Activated CD4-positive, alpha-beta T cell treated with anti-CD3 and anti-CD28 coated beads, Interleukin-2, amount 10 ng/mL, durations not matched to agents 7 days and 5 days (primary cell): Measurements from ENCODE around the gene ZNF678. TPM values are rescaled to one million over a fixed set of nuclear protein-coding genes. Genes with fewer than 3 reads are reported as not detected.
"Not testable (repeated sequence)": the region's sequence is repeated elsewhere in the genome, so short reads cannot be mapped to it uniquely, and the experiment has no call there.

Experiments
- CTCF ChIA-PET: fragments of 350-600 bp; sonication (Branson Sonifier 250); formaldehyde crosslinking; loops from one replicate; lab custom pipeline; 2021; ENCODE audit warnings: antibody characterized with exemption; lab: Charles Lee
- POLR2A ChIA-PET: fragments of 350-600 bp; sonication (Branson Sonifier 250); formaldehyde crosslinking; loops from one replicate; lab custom pipeline; 2021; ENCODE audit warnings: antibody characterized with exemption; lab: Charles Lee
- DNase-seq: peaks from one replicate; pipeline ENCODE4 v3.0.0-alpha.2; 2020
- H3K27ac Mint-ChIP-seq: one replicate; pipeline ENCODE4 v1.8.0; 2021; ENCODE audit warnings: mild to moderate bottlenecking, moderate library complexity, mixed read lengths
- H3K27me3 Mint-ChIP-seq: one replicate; pipeline ENCODE4 v1.8.0; 2021; ENCODE audit warnings: mixed read lengths
- H3K36me3 Mint-ChIP-seq: one replicate; pipeline ENCODE4 v1.8.0; 2021; ENCODE audit warnings: low read depth, mixed read lengths
- H3K4me1 Mint-ChIP-seq: one replicate; pipeline ENCODE4 v1.8.0; 2021; ENCODE audit warnings: mixed read lengths
- H3K4me3 Mint-ChIP-seq: one replicate; pipeline ENCODE4 v1.8.0; 2021; ENCODE audit warnings: mild to moderate bottlenecking, moderate library complexity, mixed read lengths
- H3K9me3 Mint-ChIP-seq: one replicate; pipeline ENCODE4 v1.8.0; 2021; ENCODE audit warnings: mixed read lengths
- total RNA-seq, 2 experiments: library from RNA; stranded (reverse); gene quantifications; one replicate each; pipeline ENCODE4 v1.2.3, GENCODE V29; 2021

The ZNF678 gene
- total RNA-seq, 2 experiments from 2014 or later: 4.2 to 4.5 TPM

DNA sequence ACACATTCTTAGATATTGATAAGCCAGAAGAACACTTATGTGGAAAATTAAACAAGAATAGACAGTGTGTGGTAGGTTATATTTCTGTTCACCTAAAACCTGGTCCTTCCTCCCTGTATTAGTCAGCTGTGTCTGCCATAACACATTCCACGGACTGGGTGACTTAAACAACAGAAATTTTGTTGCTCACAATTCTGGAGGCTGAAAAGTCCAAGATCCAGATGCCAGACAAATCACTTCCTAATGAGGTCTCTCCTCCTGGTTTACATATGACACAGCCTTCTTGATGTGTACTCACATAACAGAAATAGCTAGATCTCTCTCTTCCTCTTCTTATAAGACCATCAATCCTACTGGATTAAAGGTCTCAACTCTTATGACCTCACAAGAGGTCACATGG, 146.1 kb downstream of the ZNF678 start:
- H3K4me3 Mint-ChIP-seq: no peak overlapping the region
- peaks cover 11% of the 10 kb centered on the region for H3K4me1 Mint-ChIP-seq
- ChIA-PET POLR2A (no interaction called here), CTCF (no interaction called here)
- peaks cover 6% of the 10 kb centered on the region for H3K36me3 Mint-ChIP-seq
- no peak for DNase-seq
- H3K27me3 Mint-ChIP-seq: no peaks in the 10 kb centered on the region
- H3K9me3 Mint-ChIP-seq: peaks cover 38% of the 10 kb centered on the region
- no peak overlapping the region for H3K27ac Mint-ChIP-seq

DNA sequence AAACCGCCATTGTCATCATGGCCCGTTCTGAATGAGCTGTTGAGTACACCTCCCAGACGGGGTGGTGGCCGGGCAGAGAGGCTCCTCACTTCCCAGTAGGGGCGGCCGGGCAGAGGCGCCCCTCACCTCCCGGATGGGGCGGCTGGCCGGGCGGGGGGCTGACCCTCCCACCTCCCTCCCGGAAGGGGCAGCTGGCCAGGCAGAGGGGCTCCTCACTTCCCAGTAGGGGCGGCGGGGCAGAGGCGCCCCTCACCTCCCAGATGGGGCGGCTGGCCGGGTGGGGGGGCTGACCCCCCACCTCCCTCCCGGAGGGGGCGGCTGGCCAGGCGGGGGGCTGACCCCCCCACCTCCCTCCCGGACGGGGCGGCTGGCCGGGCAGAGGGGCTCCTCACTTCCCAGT, 147.1 kb downstream of the ZNF678 start:
- not testable (repeated sequence) for H3K4me3 Mint-ChIP-seq
- peaks cover 11% of the 10 kb centered on the region for H3K4me1 Mint-ChIP-seq

DNA sequence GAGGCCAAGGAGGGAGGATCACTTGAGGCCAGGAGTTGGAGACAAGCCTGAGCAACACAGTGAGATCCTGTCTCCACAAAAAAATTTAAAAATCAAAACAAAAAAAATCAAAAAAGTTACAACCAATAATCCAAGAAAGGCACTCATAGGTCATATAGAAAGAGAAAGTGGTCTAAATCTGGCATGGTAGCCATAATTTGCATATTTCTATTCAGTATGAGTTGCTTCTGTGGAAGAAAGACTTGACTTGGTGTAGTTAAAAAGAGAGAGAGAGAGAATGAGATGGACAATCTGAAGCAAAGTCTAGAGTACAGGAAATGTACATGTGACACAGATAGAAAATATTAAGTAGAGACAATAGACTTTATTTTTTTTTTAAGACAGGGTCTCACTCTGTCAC, 149.3 kb downstream of the ZNF678 start:
- no peak overlapping the region for H3K4me3 Mint-ChIP-seq
- no peaks in the 10 kb centered on the region for H3K27me3 Mint-ChIP-seq
- ChIA-PET CTCF (no interaction called here), POLR2A (no interaction called here)
- H3K27ac Mint-ChIP-seq: no peak overlapping the region
- DNase-seq: no peak
- H3K36me3 Mint-ChIP-seq: peaks cover 6% of the 10 kb centered on the region
- H3K4me1 Mint-ChIP-seq: peaks cover 8% of the 10 kb centered on the region
- H3K9me3 Mint-ChIP-seq: peaks cover 45% of the 10 kb centered on the region

More for the DNA sequence above, 147.1 kb downstream of the ZNF678 start:
- CTCF ChIA-PET, H3K27ac Mint-ChIP-seq, H3K36me3 Mint-ChIP-seq, POLR2A ChIA-PET, DNase-seq, H3K27me3 Mint-ChIP-seq: not testable (repeated sequence)
- H3K9me3 Mint-ChIP-seq: peaks cover 42% of the 10 kb centered on the region

DNA sequence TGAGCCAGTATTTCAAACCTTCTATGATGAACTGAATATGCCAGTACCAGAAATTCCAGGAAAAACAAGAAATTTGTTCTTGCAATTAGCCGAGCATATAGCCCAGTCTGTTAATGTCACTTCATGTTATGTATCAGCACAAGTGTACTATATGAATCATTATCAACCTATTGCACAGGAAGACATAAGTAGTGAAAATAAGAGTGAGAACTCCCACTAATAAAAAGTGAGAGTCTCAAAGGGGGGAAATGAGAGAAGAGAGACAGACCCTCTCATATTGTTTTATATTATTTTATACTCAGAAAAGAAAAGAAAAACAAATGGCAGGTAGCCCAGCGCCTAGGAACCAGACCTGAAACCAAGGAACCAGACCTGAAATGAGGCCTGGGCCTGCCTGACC, 155.6 kb downstream of the ZNF678 start:
- Mint-ChIP-seq H3K9me3 (peaks cover 64% of the 10 kb centered on the region), H3K4me3 (no peak overlapping the region), H3K27me3 (no peaks in the 10 kb centered on the region), H3K27ac (no peak overlapping the region), H3K36me3 (peaks cover 7% of the 10 kb centered on the region), H3K4me1 (no peaks in the 10 kb centered on the region)
- ChIA-PET POLR2A (no interaction called here), CTCF (no interaction called here)
- DNase-seq: no peak

DNA sequence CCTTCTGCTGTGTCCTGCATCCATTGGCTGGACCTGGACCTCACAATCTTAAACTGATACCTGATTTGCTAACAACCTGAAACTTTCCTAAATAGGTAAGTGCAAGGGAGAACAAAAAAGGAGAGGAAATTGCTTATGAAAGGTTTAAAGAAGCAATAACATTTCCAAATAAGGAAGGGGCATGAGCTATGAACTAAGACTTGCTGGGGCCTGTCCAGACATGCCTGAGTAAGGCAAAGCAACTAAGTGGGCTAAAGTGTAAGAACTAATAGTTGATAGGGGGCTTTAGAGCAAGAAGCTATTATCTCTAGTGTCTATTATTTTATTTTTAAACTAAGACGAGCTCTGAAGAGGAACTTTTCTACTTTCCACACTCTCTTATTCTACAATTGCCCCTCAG, 160.1 kb downstream of the ZNF678 start:
- peak overlapping the region; percentile 48 for H3K27ac Mint-ChIP-seq
- CTCF ChIA-PET: interaction anchor here (0.7 kb wide), 1 partner anchor 600 kb away, joined by 3 read pairs; no protein-coding TSS in a partner anchor
- no peak for DNase-seq

DNA sequence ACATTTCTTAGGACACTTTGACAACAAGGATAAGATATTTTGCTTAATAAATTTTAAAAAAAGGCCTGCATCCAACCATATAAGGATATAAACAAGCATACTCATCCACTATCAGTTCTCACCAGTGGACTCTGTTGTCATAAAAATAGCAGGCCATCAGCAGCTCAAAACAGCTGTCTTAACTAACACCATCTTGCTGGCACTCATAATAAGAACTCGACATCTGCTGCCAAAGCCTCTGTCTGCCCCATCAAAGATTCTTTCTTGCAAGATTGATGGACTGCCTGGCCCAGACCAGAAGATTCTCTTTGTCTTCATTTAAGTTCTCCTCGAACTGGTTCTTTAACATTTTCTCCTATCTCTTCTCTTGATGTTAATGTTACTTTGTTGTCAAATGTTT, 161.7 kb downstream of the ZNF678 start:
- ChIA-PET POLR2A (no interaction called here), CTCF (no interaction called here)
- peaks cover 14% of the 10 kb centered on the region for H3K4me1 Mint-ChIP-seq
- H3K9me3 Mint-ChIP-seq: peaks cover 37% of the 10 kb centered on the region
- no peak for DNase-seq
- H3K4me3 Mint-ChIP-seq: no peak overlapping the region
- H3K36me3 Mint-ChIP-seq: peaks cover 9% of the 10 kb centered on the region
- no peak overlapping the region for H3K27ac Mint-ChIP-seq
- peaks cover 14% of the 10 kb centered on the region for H3K27me3 Mint-ChIP-seq

More for the DNA sequence above, 160.1 kb downstream of the ZNF678 start:
- POLR2A ChIA-PET: no interaction called here
- Mint-ChIP-seq H3K9me3 (peaks cover 48% of the 10 kb centered on the region), H3K4me1 (peaks cover 5% of the 10 kb centered on the region), H3K36me3 (peaks cover 9% of the 10 kb centered on the region), H3K4me3 (no peak overlapping the region), H3K27me3 (peaks cover 14% of the 10 kb centered on the region)

DNA sequence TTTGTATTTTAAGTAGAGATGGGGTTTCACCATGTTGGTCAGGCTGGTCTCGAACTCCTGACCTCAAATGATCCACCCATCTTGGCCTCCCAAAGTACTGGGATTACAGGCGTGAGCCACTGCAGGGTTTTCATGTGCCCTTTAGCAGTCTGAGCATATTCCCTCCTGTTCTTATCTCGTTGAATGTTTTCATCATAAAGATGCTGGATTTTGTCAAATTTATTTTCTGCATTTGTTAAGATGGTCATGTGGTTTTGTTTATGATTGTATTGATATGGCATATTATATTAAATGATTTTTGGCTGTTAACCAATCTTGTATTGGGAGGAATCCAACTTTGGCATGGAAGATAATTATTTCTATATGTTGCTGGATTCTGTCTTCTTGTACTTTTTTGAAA, 163.0 kb downstream of the ZNF678 start:
- Mint-ChIP-seq H3K27ac (no peak overlapping the region), H3K36me3 (peaks cover 9% of the 10 kb centered on the region), H3K4me3 (no peak overlapping the region), H3K27me3 (peaks cover 14% of the 10 kb centered on the region), H3K4me1 (peaks cover 17% of the 10 kb centered on the region), H3K9me3 (peaks cover 26% of the 10 kb centered on the region)
- POLR2A ChIA-PET: no interaction called here
- DNase-seq: no peak
- CTCF ChIA-PET: no interaction called here

Other genes with a start within 250 kb of the ZNF678 start
- gene CDC42BPA, start 245.1 kb upstream of the ZNF678 start, total RNA-seq: 1 to 10 TPM; 3.6 to 3.8 TPM
- 10 to 100 TPM; 15.4 to 20.0 TPM for gene JMJD4, start 171.7 kb downstream of the ZNF678 start, total RNA-seq
- gene SNAP47, start 171.9 kb downstream of the ZNF678 start, total RNA-seq: 10 to 100 TPM; 30.3 TPM